Mucosa of descending colon (tissue), 3 donors: Measurements from ENCODE around the gene BIN1. TPM values are rescaled to one million over a fixed set of nuclear protein-coding genes. Genes with fewer than 3 reads are reported as not detected.

Source experiments
- ATAC-seq: fragments of 200-7000 bp; cut with Tn5 transposase; one replicate; pipeline ENCODE4 v1.9.1; 2020; ENCODE audit warnings: mild to moderate bottlenecking, moderate library complexity
- DNase-seq, 3 donors: peaks; one replicate each; pipeline ENCODE4 v3.0.0-alpha.2; 2020
- H3K36me3 ChIP-seq: fragments of 200-600 bp; one replicate; pipeline ENCODE4 v1.8.0; 2021; ENCODE audit warnings: low read depth, mild to moderate bottlenecking
- H3K4me1 ChIP-seq: fragments of 200-600 bp; one replicate; pipeline ENCODE4 v1.8.0; 2021; ENCODE audit warnings: low read depth, mild to moderate bottlenecking
- H3K4me3 ChIP-seq: fragments of 200-600 bp; one replicate; pipeline ENCODE4 v1.8.0; 2021; ENCODE audit warnings: mild to moderate bottlenecking
- H3K9me3 ChIP-seq: fragments of 200-600 bp; one replicate; pipeline ENCODE4 v1.8.0; 2021; ENCODE audit warnings: mild to moderate bottlenecking
- intact Hi-C, 2 donors: fragments of 100-400 bp; cut with DNase I in 1 of 2; cut with micrococcal nuclease in 1 of 2; formaldehyde crosslinking; loops; one replicate each; pipeline versions ENCODE4 v1.11.0 to v1.11.1; 2022; cut with DNase I, micrococcal nuclease
- total RNA-seq, 3 donors: library from RNA; stranded (reverse); fragmentation: NEBNext Ultra II Directional in 2 of 3; extraction: Animal tissue kit (Norgen Biotek cat#: 25700) in 2 of 3; gene quantifications; one replicate each; pipeline versions ENCODE4 v1.2.1 to v1.2.4, GENCODE V29; 2021 to 2023
- TF ChIP-seq, protein P1 (sequence below): fragments of 200-600 bp; IDR thresholded peaks from one replicate; pipeline ENCODE4 v1.8.0; 2022; ENCODE audit warnings: antibody characterized with exemption, mild to moderate bottlenecking
- donor health status: DM: no; HTN: no; CAD: no; lungs with moderate emphysema.
- donor health status: DM: no; HTN: no; CAD: no.
- donor health status: DM: no; HTN: yes; CAD: no.

Gene BIN1
- total RNA-seq, 3 donors from 2014 or later = 37.6 to 65.7 (median 46.3) TPM

DNA sequence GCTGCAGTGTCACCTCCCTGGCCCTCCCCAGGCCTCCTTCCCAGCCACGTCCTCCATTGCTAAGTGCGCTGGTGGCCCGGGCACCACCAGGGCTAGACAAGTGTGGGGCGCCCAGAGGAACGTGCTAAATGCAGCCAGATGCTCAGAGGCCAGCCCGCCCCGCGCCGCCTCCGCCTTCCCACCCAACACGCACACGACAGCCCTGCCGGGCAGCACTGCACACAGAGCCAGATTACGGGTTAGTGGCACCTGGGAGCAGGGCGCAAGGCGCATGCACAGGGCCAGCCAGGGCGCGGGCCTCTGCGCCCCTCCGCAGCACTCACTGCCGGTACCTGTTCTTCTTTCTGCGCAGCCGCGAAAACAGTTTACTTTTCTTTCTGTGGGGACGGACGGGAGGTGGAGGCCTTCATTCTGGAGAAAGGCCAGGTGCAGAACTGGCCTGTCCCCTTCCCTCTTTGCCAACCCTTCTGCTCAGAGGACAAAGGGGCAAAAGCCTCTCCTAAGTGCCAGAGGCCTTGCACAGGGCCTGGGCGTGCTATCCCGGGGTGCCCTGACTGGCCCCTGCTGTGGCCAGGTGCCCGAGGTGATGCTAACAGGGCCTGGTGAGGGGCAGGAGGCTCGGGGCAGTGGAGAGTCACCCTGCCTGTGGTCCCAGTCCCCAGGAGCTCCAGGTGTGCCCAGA is 46.5 kb downstream of the BIN1 start:
- Histone ChIP-seq H3K9me3 (no peaks in the 10 kb centered on the region), H3K4me3 (no peak overlapping the region), H3K4me1 (peaks cover 6% of the 10 kb centered on the region), H3K36me3 (no peaks in the 10 kb centered on the region)
- TF ChIP-seq, protein P1, sequence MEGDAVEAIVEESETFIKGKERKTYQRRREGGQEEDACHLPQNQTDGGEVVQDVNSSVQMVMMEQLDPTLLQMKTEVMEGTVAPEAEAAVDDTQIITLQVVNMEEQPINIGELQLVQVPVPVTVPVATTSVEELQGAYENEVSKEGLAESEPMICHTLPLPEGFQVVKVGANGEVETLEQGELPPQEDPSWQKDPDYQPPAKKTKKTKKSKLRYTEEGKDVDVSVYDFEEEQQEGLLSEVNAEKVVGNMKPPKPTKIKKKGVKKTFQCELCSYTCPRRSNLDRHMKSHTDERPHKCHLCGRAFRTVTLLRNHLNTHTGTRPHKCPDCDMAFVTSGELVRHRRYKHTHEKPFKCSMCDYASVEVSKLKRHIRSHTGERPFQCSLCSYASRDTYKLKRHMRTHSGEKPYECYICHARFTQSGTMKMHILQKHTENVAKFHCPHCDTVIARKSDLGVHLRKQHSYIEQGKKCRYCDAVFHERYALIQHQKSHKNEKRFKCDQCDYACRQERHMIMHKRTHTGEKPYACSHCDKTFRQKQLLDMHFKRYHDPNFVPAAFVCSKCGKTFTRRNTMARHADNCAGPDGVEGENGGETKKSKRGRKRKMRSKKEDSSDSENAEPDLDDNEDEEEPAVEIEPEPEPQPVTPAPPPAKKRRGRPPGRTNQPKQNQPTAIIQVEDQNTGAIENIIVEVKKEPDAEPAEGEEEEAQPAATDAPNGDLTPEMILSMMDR = no peak
- intact Hi-C loops = loop anchor here in 1 of 2 donors (10.0 kb wide), 1 partner anchor 114 kb away; no protein-coding TSS in a partner anchor
- no peak for ATAC-seq
- DNase-seq = no peak

DNA sequence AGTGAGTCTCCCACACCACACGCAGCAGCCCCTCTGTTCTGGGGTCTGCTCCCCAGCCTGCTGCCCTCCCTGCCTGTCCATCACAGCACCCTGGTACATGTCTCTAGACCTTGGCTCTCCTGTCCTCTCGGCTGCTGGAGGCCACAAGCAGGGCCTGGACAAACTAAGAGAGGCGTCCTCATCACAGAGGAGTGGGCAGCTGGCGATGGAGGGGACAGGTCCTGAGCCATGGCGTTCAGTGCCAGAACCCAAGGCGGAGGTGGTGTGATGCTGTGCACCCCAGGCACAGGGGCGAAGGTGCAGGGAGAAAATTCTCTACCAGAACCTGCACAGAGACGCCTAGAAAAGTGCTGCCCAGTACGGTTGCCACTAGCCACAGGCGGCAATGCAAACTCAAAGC is 47.4 kb downstream of the BIN1 start:
- Histone ChIP-seq H3K36me3 (no peaks in the 10 kb centered on the region), H3K9me3 (no peaks in the 10 kb centered on the region), H3K4me1 (peaks cover 1% of the 10 kb centered on the region), H3K4me3 (no peak overlapping the region)
- DNase-seq (peak in 1 of 3 donors; percentile 33), ATAC-seq (no peak)
- TF ChIP-seq, protein P1 = no peak
- intact Hi-C loops = no loop called here

DNA sequence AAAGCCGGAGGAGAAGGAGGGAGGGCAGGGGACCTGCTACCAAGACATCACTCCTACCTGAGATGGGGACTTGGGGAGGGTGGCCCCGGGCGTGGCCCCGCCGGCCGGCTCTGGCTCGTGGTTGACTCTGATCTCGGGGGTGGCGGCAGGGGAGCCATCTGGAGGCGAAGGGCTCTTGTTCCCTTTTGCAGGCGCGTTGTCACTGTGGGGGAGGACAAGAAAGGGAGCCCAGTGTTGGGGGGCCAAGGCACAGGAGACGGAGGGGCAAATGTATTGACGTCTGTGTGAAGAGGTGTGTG is 48.1 kb downstream of the BIN1 start:
- Histone ChIP-seq H3K4me1 (peaks cover 5% of the 10 kb centered on the region), H3K36me3 (no peaks in the 10 kb centered on the region), H3K9me3 (no peaks in the 10 kb centered on the region), H3K4me3 (no peak overlapping the region)
- intact Hi-C loops = no loop called here
- DNase-seq = no peak
- TF ChIP-seq, protein P1 = no peak
- no peak for ATAC-seq

DNA sequence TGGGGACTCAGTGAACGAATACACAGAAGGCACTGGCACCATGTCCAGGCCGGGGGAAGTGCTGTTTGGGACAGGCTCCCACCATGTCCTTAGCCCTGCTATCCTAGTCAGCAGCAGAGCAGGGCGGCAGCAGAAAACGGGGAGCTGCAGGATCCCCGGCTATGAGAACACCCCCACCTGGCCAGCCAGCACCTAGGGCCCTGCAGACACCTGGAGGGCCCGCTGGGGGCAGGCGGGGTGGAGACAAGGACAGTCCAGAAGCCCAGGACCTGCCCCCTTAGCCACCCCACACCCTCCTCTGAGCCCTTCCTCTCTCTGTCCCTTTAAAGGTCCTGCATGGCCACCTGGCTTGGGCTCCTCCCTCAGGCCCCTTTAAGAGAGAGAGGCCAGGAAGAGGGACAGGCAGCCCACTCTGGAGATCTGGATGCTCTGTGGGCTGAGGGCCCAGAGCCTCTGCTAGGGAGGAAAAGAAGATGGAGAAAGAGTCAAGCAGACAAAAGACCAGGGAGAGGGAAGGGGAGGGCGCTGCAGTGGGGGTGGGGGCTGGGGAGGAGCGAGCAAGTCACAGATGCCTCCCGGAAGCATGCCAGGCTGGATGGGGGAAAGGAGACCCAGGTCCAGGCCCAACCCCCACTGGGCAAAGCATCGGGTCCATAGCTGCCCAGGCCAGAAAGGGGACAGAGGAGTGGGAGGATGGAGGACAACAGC is 48.6 kb downstream of the BIN1 start:
- ATAC-seq = no peak
- peaks cover 9% of the 10 kb centered on the region for H3K4me1 ChIP-seq
- intact Hi-C loops = no loop called here

DNA sequence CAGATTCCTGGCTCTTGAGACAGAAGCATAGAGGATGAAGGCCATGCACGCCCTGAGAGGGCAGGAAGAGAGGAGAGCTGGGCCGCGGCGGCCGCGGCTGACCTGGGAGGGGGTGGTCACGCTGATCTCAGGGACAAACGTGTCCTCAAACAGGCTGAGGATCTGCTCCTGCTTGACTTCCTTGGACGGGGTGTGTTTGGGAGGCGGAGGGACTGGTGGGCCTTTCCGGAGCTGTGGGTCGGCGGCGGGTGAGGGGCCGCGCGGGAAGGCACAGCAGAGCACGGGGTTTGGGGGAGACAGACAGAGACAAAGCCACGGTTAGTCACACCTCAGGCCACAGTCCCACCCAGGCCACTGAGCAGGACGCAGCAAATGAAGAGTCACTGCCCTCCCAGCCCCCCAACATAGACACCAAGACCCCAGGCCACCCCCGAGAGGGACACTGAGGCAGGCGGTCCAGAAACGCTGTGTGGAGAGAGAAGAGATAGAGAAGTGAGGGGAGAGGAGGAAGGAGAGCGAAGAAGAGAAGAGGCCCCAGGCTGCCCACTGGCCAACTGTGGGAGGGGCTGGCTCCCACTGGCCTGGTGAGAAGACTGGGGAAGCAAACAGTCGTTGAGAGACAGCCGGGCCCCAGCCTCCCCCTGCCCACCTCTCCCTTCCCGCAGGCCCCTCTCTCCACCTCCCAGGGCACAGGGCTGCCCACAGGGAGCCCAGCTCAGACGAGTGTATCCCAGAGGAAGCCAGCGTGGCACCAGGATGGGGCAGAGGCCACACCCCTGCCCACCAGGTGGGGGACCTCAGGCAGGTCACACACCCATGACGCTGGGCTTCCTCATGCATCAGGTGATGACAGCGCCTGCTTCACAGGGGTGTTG is 49.3 kb downstream of the BIN1 start:
- Histone ChIP-seq H3K4me3 (no peak overlapping the region), H3K9me3 (no peaks in the 10 kb centered on the region), H3K36me3 (no peaks in the 10 kb centered on the region), H3K4me1 (peaks cover 9% of the 10 kb centered on the region)
- TF ChIP-seq, protein P1 = no peak
- DNase-seq (peak in 1 of 3 donors; percentile 30), ATAC-seq (no peak)
- intact Hi-C loops = no loop called here

More for the DNA sequence above, 48.6 kb downstream of the BIN1 start:
- H3K36me3 ChIP-seq = no peaks in the 10 kb centered on the region
- no peak overlapping the region for H3K4me3 ChIP-seq
- DNase-seq = peak in 1 of 3 donors; percentile 43
- H3K9me3 ChIP-seq = no peaks in the 10 kb centered on the region
- TF ChIP-seq, protein P1 = no peak
